Measurements from ENCODE around the gene MAZ. TPM values are rescaled to one million over a fixed set of nuclear protein-coding genes. Genes with fewer than 3 reads are reported as not detected.

Gene MAZ
- total and polyA plus RNA-seq, 2 of the 13 experiments (the other 11 are each of a cell fraction or from before 2014, with no cell fraction given): 203 to 277 TPM

DNA sequence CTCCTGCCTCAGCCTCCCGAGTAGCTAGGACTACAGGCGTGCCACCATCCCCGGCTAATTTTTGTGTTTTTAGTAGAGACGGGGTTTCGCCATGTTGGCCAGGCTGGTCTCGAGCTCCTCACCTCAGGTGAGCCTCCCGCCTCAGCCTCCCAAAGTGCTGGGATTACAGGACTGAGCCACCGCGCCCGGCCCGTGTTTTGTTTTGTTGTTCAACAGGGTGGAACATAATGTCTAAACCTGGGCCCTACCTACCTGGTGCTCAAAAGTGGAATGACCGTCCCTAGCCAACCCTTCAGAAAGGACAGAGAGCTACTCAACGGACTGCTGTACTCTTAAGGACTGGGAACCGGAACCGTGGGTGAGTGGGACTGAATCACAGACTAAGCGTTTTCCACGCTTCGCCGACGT lies 16.6 kb upstream of the MAZ start (continued):
- TF ChIP-seq, protein P1, sequence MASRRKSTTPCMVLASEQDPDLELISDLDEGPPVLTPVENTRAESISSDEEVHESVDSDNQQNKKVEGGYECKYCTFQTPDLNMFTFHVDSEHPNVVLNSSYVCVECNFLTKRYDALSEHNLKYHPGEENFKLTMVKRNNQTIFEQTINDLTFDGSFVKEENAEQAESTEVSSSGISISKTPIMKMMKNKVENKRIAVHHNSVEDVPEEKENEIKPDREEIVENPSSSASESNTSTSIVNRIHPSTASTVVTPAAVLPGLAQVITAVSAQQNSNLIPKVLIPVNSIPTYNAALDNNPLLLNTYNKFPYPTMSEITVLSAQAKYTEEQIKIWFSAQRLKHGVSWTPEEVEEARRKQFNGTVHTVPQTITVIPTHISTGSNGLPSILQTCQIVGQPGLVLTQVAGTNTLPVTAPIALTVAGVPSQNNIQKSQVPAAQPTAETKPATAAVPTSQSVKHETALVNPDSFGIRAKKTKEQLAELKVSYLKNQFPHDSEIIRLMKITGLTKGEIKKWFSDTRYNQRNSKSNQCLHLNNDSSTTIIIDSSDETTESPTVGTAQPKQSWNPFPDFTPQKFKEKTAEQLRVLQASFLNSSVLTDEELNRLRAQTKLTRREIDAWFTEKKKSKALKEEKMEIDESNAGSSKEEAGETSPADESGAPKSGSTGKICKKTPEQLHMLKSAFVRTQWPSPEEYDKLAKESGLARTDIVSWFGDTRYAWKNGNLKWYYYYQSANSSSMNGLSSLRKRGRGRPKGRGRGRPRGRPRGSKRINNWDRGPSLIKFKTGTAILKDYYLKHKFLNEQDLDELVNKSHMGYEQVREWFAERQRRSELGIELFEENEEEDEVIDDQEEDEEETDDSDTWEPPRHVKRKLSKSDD (CRISPR knock-in tag; IDR thresholded peaks at IDR 0.05; ENCODE audit: low read depth): no peak
- TF ChIP-seq, protein P2, sequence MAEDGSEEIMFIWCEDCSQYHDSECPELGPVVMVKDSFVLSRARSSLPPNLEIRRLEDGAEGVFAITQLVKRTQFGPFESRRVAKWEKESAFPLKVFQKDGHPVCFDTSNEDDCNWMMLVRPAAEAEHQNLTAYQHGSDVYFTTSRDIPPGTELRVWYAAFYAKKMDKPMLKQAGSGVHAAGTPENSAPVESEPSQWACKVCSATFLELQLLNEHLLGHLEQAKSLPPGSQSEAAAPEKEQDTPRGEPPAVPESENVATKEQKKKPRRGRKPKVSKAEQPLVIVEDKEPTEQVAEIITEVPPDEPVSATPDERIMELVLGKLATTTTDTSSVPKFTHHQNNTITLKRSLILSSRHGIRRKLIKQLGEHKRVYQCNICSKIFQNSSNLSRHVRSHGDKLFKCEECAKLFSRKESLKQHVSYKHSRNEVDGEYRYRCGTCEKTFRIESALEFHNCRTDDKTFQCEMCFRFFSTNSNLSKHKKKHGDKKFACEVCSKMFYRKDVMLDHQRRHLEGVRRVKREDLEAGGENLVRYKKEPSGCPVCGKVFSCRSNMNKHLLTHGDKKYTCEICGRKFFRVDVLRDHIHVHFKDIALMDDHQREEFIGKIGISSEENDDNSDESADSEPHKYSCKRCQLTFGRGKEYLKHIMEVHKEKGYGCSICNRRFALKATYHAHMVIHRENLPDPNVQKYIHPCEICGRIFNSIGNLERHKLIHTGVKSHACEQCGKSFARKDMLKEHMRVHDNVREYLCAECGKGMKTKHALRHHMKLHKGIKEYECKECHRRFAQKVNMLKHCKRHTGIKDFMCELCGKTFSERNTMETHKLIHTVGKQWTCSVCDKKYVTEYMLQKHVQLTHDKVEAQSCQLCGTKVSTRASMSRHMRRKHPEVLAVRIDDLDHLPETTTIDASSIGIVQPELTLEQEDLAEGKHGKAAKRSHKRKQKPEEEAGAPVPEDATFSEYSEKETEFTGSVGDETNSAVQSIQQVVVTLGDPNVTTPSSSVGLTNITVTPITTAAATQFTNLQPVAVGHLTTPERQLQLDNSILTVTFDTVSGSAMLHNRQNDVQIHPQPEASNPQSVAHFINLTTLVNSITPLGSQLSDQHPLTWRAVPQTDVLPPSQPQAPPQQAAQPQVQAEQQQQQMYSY (CRISPR knock-in tag; IDR thresholded peaks at IDR 0.05): 0 out of 2 replicates have a peak, but pooled peaks have one; percentile 1
- TF ChIP-seq ZNF317 (CRISPR knock-in tag; IDR thresholded peaks at IDR 0.05) (no peak), ELF1 (CRISPR knock-in tag; IDR thresholded peaks at IDR 0.05) (no peak), TBP (CRISPR knock-in tag; IDR thresholded peaks at IDR 0.05) (0 out of 2 replicates have a peak, but pooled peaks have one; percentile 61), ZBTB38 (CRISPR knock-in tag; IDR thresholded peaks at IDR 0.05) (peak; percentile 90), PTBP1 (IDR thresholded peaks at IDR 0.05; ENCODE audit: low read depth, low read length, poor library complexity, severe bottlenecking) (no peak), ZNF619 (CRISPR knock-in tag; IDR thresholded peaks at IDR 0.05) (0 out of 2 replicates have a peak, but pooled peaks have one; percentile 11), ZNF224 (CRISPR knock-in tag; IDR thresholded peaks at IDR 0.05) (no peak), ZNF558 (CRISPR knock-in tag; IDR thresholded peaks at IDR 0.05; ENCODE audit: borderline replicate concordance) (0 out of 2 replicates have a peak, but pooled peaks have one; percentile 47), ZNF737 (CRISPR knock-in tag; IDR thresholded peaks at IDR 0.05; ENCODE audit: borderline replicate concordance) (0 out of 2 replicates have a peak, but pooled peaks have one; percentile 59), ZNF891 (CRISPR knock-in tag; IDR thresholded peaks at IDR 0.05) (no peak), BHLHE40 (IDR thresholded peaks at IDR 0.05; ENCODE audit: low read length) (no peak), ZNF782 (CRISPR knock-in tag; IDR thresholded peaks at IDR 0.05; ENCODE audit: borderline replicate concordance) (no peak)
- TF ChIP-seq, protein P3, sequence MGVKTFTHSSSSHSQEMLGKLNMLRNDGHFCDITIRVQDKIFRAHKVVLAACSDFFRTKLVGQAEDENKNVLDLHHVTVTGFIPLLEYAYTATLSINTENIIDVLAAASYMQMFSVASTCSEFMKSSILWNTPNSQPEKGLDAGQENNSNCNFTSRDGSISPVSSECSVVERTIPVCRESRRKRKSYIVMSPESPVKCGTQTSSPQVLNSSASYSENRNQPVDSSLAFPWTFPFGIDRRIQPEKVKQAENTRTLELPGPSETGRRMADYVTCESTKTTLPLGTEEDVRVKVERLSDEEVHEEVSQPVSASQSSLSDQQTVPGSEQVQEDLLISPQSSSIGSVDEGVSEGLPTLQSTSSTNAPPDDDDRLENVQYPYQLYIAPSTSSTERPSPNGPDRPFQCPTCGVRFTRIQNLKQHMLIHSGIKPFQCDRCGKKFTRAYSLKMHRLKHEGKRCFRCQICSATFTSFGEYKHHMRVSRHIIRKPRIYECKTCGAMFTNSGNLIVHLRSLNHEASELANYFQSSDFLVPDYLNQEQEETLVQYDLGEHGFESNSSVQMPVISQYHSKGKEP (CRISPR knock-in tag; IDR thresholded peaks at IDR 0.05): no peak
- TF ChIP-seq, protein P4, sequence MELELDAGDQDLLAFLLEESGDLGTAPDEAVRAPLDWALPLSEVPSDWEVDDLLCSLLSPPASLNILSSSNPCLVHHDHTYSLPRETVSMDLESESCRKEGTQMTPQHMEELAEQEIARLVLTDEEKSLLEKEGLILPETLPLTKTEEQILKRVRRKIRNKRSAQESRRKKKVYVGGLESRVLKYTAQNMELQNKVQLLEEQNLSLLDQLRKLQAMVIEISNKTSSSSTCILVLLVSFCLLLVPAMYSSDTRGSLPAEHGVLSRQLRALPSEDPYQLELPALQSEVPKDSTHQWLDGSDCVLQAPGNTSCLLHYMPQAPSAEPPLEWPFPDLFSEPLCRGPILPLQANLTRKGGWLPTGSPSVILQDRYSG (CRISPR knock-in tag; IDR thresholded peaks at IDR 0.05): peak; percentile 24; the same call in 1 of the 2 replicates
- TF ChIP-seq, protein P5, sequence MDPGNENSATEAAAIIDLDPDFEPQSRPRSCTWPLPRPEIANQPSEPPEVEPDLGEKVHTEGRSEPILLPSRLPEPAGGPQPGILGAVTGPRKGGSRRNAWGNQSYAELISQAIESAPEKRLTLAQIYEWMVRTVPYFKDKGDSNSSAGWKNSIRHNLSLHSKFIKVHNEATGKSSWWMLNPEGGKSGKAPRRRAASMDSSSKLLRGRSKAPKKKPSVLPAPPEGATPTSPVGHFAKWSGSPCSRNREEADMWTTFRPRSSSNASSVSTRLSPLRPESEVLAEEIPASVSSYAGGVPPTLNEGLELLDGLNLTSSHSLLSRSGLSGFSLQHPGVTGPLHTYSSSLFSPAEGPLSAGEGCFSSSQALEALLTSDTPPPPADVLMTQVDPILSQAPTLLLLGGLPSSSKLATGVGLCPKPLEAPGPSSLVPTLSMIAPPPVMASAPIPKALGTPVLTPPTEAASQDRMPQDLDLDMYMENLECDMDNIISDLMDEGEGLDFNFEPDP (CRISPR knock-in tag; conservative IDR thresholded peaks at IDR 0.05): 0 out of 2 replicates have a peak, but pooled peaks have one; percentile 27
- TF ChIP-seq, protein P6, sequence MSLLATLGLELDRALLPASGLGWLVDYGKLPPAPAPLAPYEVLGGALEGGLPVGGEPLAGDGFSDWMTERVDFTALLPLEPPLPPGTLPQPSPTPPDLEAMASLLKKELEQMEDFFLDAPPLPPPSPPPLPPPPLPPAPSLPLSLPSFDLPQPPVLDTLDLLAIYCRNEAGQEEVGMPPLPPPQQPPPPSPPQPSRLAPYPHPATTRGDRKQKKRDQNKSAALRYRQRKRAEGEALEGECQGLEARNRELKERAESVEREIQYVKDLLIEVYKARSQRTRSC (CRISPR knock-in tag; IDR thresholded peaks at IDR 0.05; ENCODE audit: low read depth): peak; percentile 4; the same call in 1 of the 2 replicates

Data from HepG2 (cell line).